ENCODE data around the gene CCDC18.

- no peak for TF ChIP-seq CTCF (IDR thresholded peaks at IDR 0.05)
- no peak for TF ChIP-seq MAX (CRISPR knock-in tag; IDR thresholded peaks at IDR 0.05)
- no peak for TF ChIP-seq ZBTB21 (CRISPR knock-in tag; IDR thresholded peaks at IDR 0.05; ENCODE audit: borderline replicate concordance)
- TF ChIP-seq RELA (CRISPR knock-in tag; IDR thresholded peaks at IDR 0.05; ENCODE audit: borderline replicate concordance), result no peak
- no peak for TF ChIP-seq HMGXB4 (CRISPR knock-in tag; IDR thresholded peaks at IDR 0.05)
- TF ChIP-seq TP53 (CRISPR knock-in tag; IDR thresholded peaks at IDR 0.05), result no peak
- TF ChIP-seq PREB (CRISPR knock-in tag; IDR thresholded peaks at IDR 0.05; ENCODE audit: borderline replicate concordance), result no peak
These were observed 19.6 kb downstream of the CCDC18 start for GRCh38 chr1:93200086-93200620.

Data from WTC11 (cell line).